Natural killer cell (primary cell): Measurements from ENCODE around the gene GPRC6A. TPM values are rescaled to one million over a fixed set of nuclear protein-coding genes. Genes with fewer than 3 reads are reported as not detected.

Source experiments
- ATAC-seq, 3 donors: fragments of 150-1000 bp in 2 of 3; fragments of 200-7000 bp in 1 of 3; cut with Tn5 transposase; 1 replicate in 1 of 3; 2 replicates in 2 of 3; pipeline ENCODE4 v1.10.0; 2021; ENCODE audit warnings: mild to moderate bottlenecking in 2 of 3, moderate library complexity in 2 of 3
- DNase-seq, 2 donors: peaks; one replicate each; pipeline versions ENCODE4 v3.0.0 to v3.0.0-alpha.2; 2013 to 2021; ENCODE audit warnings: mixed read lengths in 1 of 2
- H3K27ac ChIP-seq: one replicate; pipeline ENCODE4 v1.5.1; 2013; ENCODE audit warnings: mild to moderate bottlenecking, low read length
- H3K27me3 ChIP-seq: one replicate; pipeline ENCODE4 v1.6.1; 2013; ENCODE audit warnings: low read length; ENCODE audit not compliant: control insufficient read depth, insufficient read depth
- H3K36me3 ChIP-seq: one replicate; pipeline ENCODE4 v1.6.1; 2013; ENCODE audit warnings: low read length; ENCODE audit not compliant: control insufficient read depth, insufficient read depth
- H3K4me1 ChIP-seq: one replicate; pipeline ENCODE4 v1.6.1; 2013; ENCODE audit warnings: low read length; ENCODE audit not compliant: control insufficient read depth, insufficient read depth
- H3K4me3 ChIP-seq: one replicate; pipeline ENCODE4 v1.5.1; 2013; ENCODE audit warnings: low read length
- H3K9me3 ChIP-seq: one replicate; pipeline ENCODE4 v1.6.1; 2013; ENCODE audit warnings: low read length; ENCODE audit not compliant: control insufficient read depth, insufficient read depth
- H3K27ac Mint-ChIP-seq, 2 donors: one replicate each; pipeline ENCODE4 v1.8.0; 2022; ENCODE audit warnings: mild to moderate bottlenecking in 2 of 2, mixed read lengths in 2 of 2, moderate library complexity in 1 of 2
- H3K27me3 Mint-ChIP-seq, 2 donors: one replicate each; pipeline ENCODE4 v1.8.0; 2022; ENCODE audit warnings: low read depth in 2 of 2, mixed read lengths in 2 of 2
- H3K36me3 Mint-ChIP-seq: one replicate; pipeline ENCODE4 v1.8.0; 2022; ENCODE audit warnings: mixed read lengths
- H3K4me1 Mint-ChIP-seq, 2 donors: one replicate each; pipeline ENCODE4 v1.8.0; 2022; ENCODE audit warnings: mixed read lengths in 2 of 2
- H3K4me3 Mint-ChIP-seq: one replicate; pipeline ENCODE4 v1.8.0; 2022; ENCODE audit warnings: mild to moderate bottlenecking, moderate library complexity, mixed read lengths
- H3K9me3 Mint-ChIP-seq, 2 donors: one replicate each; pipeline ENCODE4 v1.8.0; 2022; ENCODE audit warnings: mixed read lengths in 2 of 2
- WGBS: methylation state at CpG from one replicate; pipeline ENCODE4 v1.1.7; 2013; ENCODE audit warnings: missing lambda C conversion rate; ENCODE audit not compliant: insufficient coverage; 5-methylcytosine and 5-hydroxymethylcytosine counted together
- intact Hi-C: fragments of 100-400 bp; cut with micrococcal nuclease; formaldehyde crosslinking; loops from one replicate; pipeline ENCODE4 v1.14.2; 2022
- total RNA-seq, 4 donors: library from RNA; stranded (reverse); fragments of 120-200 nt in 1 of 4; gene quantifications; one replicate each; pipeline versions ENCODE4 v1.2.3 to v1.2.4, GENCODE V29; 2013 to 2022
- TF ChIP-seq, protein P1 (sequence below): fragments of 200-600 bp; IDR thresholded peaks from one replicate; pipeline ENCODE4 v1.8.0; 2022; ENCODE audit warnings: antibody characterized with exemption

GPRC6A gene
- total RNA-seq, 3 donors from 2014 or later (not counting 1 experiment from before 2014, with no cell fraction given): not detected

DNA sequence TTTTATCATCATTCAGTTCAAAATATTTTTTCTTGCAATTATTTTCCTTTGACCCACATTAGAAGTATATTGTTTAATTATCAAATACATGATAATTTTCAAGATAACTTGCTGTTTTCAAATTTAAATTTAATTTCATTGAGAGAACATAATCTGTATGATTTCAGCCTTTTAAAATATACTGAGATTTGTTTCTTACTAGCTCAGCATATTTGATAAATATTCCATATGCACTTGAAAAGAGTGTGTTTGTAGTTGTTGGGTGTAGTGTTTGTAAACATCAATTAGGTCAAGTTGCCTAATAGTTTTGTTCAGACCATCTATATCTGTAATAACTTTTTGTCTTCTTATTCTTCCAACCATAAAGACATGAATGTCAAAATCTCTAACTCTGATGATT is 29.2 kb upstream of the GPRC6A start:
- DNase-seq (no peak), ATAC-seq (no peak)
- no peaks in the 10 kb centered on the region for H3K27me3 ChIP-seq
- H3K36me3 ChIP-seq: no peaks in the 10 kb centered on the region
- Mint-ChIP-seq H3K27me3 (no peaks in the 10 kb centered on the region), H3K27ac (no peak overlapping the region), H3K4me3 (no peak overlapping the region), H3K9me3 (peaks cover 21 to 24% of the 10 kb centered on the region in 2 donors), H3K36me3 (peaks cover 8% of the 10 kb centered on the region), H3K4me1 (no peaks in the 10 kb centered on the region)
- TF ChIP-seq, protein P1, sequence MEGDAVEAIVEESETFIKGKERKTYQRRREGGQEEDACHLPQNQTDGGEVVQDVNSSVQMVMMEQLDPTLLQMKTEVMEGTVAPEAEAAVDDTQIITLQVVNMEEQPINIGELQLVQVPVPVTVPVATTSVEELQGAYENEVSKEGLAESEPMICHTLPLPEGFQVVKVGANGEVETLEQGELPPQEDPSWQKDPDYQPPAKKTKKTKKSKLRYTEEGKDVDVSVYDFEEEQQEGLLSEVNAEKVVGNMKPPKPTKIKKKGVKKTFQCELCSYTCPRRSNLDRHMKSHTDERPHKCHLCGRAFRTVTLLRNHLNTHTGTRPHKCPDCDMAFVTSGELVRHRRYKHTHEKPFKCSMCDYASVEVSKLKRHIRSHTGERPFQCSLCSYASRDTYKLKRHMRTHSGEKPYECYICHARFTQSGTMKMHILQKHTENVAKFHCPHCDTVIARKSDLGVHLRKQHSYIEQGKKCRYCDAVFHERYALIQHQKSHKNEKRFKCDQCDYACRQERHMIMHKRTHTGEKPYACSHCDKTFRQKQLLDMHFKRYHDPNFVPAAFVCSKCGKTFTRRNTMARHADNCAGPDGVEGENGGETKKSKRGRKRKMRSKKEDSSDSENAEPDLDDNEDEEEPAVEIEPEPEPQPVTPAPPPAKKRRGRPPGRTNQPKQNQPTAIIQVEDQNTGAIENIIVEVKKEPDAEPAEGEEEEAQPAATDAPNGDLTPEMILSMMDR: no peak
- no peak overlapping the region for H3K4me3 ChIP-seq
- no peak overlapping the region for H3K27ac ChIP-seq
- no peaks in the 10 kb centered on the region for H3K9me3 ChIP-seq
- H3K4me1 ChIP-seq: no peaks in the 10 kb centered on the region
- intact Hi-C loops: no loop called here

DNA sequence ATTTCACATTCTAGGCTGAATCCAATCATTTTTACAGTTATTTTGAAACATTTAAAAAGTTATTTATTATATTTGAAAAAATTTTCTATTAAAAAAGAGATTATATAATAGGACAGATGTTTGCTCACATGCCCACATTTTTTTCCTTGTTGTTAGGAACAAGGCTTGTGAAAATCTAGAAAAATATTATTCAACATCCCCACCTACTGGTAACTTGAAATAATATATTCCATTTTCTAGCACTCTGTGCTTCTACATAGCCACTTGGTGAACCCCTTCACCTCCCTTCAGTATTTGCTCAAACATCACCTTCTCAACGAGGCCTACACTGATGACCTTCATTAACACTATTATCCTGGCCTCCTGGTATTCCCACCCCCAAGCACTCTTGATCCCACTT is 18.3 kb upstream of the GPRC6A start:
- H3K4me1 Mint-ChIP-seq: no peaks in the 10 kb centered on the region
- no peaks in the 10 kb centered on the region for H3K27me3 Mint-ChIP-seq
- no peak overlapping the region for H3K4me3 Mint-ChIP-seq
- H3K4me3 ChIP-seq: no peak overlapping the region
- peak in 1 of 2 donors; percentile 2 for DNase-seq
- intact Hi-C loops: no loop called here
- H3K27ac ChIP-seq: no peak overlapping the region
- H3K36me3 Mint-ChIP-seq: no peaks in the 10 kb centered on the region
- no peak for ATAC-seq
- no peaks in the 10 kb centered on the region for H3K36me3 ChIP-seq
- peaks cover 2 to 3% of the 10 kb centered on the region in 2 donors for H3K9me3 Mint-ChIP-seq
- no peaks in the 10 kb centered on the region for H3K4me1 ChIP-seq
- H3K27ac Mint-ChIP-seq: no peak overlapping the region
- H3K27me3 ChIP-seq: no peaks in the 10 kb centered on the region
- 8% methylated on average over 1 of the region's 1 CpG for WGBS
- no peaks in the 10 kb centered on the region for H3K9me3 ChIP-seq
- TF ChIP-seq, protein P1: no peak

DNA sequence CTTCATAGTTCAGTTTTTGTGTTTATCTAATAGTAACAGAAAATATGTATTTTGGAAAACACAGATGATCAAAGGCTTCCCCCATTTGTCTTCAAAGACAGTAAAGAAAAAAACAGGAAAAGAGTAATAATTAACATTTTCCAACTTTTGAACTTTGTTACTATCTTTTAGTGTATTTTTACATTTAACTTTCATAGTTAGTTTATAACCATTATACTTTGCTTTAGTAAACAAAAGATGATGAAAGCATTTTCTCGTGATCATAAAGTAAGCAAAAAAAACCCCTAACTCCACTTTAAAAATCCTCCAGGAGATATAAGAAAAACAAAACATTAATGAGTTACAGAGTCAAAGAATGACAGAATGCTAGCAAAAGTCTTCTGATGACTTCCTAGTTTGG is 13.6 kb upstream of the GPRC6A start:
- Mint-ChIP-seq H3K36me3 (no peaks in the 10 kb centered on the region), H3K27me3 (no peaks in the 10 kb centered on the region), H3K9me3 (peaks cover 0 to 5% of the 10 kb centered on the region in 2 donors), H3K27ac (no peak overlapping the region), H3K4me3 (no peak overlapping the region), H3K4me1 (no peaks in the 10 kb centered on the region)
- Histone ChIP-seq H3K36me3 (no peaks in the 10 kb centered on the region), H3K4me3 (no peak overlapping the region), H3K27ac (no peak overlapping the region), H3K9me3 (no peaks in the 10 kb centered on the region), H3K27me3 (no peaks in the 10 kb centered on the region), H3K4me1 (no peaks in the 10 kb centered on the region)
- WGBS: no CpG with 5 or more reads among the region's 1 CpG
- DNase-seq: no peak
- no peak for ATAC-seq
- TF ChIP-seq, protein P1: no peak
- intact Hi-C loops: no loop called here

DNA sequence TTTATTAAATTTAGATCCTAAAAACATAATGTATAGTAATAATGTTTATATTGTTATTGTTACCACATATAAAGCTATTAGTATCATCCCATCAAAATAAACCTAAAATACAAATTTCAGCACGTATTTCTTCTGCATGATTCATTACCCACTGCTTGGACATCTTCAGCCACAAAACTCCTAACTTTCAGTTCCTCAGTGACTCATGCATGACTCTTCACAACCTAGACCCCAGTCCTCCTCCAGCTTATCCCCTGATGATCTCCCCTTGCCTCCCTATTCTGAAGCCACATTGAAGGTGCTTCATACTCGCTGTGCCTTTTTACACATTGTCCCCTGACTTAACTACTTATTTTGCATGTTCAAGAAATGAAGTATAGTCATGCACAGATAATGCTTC is 11.2 kb upstream of the GPRC6A start:
- DNase-seq: no peak

More for the DNA sequence above, 11.2 kb upstream of the GPRC6A start:
- Mint-ChIP-seq H3K27me3 (no peaks in the 10 kb centered on the region), H3K9me3 (peaks cover 0 to 9% of the 10 kb centered on the region in 2 donors), H3K27ac (no peak overlapping the region), H3K36me3 (no peaks in the 10 kb centered on the region), H3K4me1 (no peaks in the 10 kb centered on the region), H3K4me3 (no peak overlapping the region)
- Histone ChIP-seq H3K9me3 (no peaks in the 10 kb centered on the region), H3K4me3 (no peak overlapping the region), H3K27me3 (no peaks in the 10 kb centered on the region), H3K36me3 (no peaks in the 10 kb centered on the region), H3K4me1 (no peaks in the 10 kb centered on the region), H3K27ac (no peak overlapping the region)
- TF ChIP-seq, protein P1: no peak
- 52% methylated on average over 2 of the region's 2 CpGs for WGBS
- intact Hi-C loops: no loop called here
- ATAC-seq: no peak
